ENCODE data around the gene ZNF385B.
"Not testable (repeated sequence)": the region's sequence is repeated elsewhere in the genome, so short reads cannot be mapped to it uniquely, and the experiment has no call there.

ZNF385B gene

DNA sequence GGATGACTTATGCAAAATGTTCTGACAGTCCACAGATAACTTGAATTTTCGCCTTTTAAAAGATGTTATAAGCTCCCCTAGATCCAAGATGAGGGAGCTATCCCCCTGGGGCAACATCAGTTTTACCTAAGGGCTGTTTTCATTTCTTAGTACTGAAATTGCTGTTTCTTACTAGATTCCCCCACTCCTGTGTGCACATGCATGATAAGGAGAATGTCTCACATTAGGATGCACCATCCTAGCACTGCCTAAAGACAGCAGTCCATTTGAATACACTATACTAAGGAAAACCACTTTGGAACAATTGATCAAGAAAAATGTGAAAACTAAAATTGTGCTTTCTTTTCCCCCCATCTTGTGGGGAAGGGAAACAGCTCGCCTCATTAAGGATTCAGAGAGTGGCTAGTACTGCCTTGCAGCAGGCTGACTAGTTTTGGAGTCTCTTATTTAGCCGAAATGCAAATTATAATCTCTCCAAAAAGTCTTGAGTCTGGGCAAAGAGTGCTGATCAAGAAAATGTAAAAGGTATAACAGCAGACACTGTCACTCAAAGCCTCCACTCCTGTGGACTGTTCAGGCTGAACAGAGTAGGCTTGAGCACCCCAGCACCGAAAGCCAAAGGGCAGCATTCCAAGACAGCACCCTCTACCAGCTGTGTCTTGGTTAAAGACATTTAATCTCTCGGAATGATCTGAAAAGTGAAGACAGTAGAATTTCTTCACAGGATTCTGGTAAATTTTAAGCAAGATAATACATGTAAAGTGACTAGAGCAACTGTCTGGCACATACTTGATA is 65.0 kb downstream of the ZNF385B start:
- DNase-seq = no peak

GRCh38 chr2:179793902-179794301 is 67.5 kb downstream of the ZNF385B start:
- DNase-seq = no peak

GRCh38 chr2:179793238-179793637 is 68.2 kb downstream of the ZNF385B start:
- DNase-seq = no peak

- no peak for DNase-seq
Measured at GRCh38 chr2:179790235-179791217, 70.9 kb downstream of the ZNF385B start.

- DNase-seq = no peak
Measured at GRCh38 chr2:179788104-179788503, 73.3 kb downstream of the ZNF385B start.

- no peak for DNase-seq
Measured at GRCh38 chr2:179787601-179788000, 73.8 kb downstream of the ZNF385B start.

GRCh38 chr2:179785902-179786301 is 75.5 kb downstream of the ZNF385B start:
- DNase-seq = no peak

GRCh38 chr2:179782346-179782745 is 79.1 kb downstream of the ZNF385B start:
- DNase-seq = not testable (repeated sequence)

GRCh38 chr2:179773986-179774385 is 87.4 kb downstream of the ZNF385B start:
- no peak for DNase-seq

DNA sequence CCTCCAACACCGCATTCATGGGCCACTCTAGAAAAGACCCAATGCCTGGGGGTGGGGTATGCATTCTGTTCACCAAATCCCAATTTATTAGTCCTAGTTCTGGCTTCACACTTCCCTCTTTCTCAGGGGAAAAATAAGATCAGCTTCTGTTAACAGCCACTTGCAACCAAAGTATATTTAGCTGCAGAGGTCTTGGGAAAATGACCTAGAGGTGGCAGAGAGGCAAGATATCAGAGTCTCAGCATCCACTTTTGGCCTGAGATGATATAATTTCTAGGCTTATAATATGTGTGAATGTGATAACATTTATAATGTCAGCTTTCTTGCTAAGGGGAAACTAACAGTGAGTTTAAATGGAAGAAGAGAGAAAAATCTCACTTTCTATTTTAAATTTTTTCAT is 89.1 kb downstream of the ZNF385B start:
- DNase-seq = no peak

DNA sequence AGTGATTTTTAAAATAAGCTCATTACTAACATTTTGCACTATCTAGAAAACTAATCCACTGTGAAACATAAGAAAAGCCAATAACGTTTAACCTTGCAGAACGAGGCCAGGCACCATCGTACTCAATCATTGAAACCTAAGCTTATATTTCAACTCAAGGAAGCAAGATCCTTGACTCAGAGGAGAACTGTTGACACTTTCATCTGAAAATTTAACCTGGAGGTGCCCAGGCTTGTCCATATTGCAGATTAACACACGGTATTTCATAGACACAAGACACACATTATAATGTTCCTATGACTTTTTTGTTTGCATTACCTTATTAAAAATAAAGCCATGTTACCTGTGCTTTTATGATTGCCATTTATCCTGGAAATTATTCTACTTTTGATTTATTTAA is 89.6 kb downstream of the ZNF385B start:
- DNase-seq = no peak

DNA sequence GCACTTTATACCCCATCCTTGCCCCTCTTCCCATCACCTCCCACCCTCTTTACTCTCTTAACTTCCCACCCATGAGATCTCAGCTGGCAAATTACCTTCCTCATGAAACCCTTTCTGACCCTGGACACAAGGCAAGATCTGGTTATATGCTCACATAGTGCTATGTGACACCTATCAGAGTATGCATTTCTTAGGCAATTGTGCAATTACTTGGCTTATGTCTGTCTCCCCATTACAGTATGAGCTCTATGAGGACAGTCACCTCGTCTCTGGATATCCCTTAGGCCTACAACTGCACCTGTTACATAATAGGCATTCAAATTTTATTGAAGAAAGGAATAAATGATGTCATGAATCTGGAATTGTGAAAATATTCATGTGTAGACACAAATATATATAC is 91.4 kb downstream of the ZNF385B start:
- no peak for DNase-seq

GRCh38 chr2:179769323-179769722 is 92.1 kb downstream of the ZNF385B start:
- DNase-seq = no peak

GRCh38 chr2:179768765-179769164 is 92.6 kb downstream of the ZNF385B start:
- no peak for DNase-seq

- DNase-seq = no peak
Measured at GRCh38 chr2:179765666-179766065, 95.7 kb downstream of the ZNF385B start.

DNA sequence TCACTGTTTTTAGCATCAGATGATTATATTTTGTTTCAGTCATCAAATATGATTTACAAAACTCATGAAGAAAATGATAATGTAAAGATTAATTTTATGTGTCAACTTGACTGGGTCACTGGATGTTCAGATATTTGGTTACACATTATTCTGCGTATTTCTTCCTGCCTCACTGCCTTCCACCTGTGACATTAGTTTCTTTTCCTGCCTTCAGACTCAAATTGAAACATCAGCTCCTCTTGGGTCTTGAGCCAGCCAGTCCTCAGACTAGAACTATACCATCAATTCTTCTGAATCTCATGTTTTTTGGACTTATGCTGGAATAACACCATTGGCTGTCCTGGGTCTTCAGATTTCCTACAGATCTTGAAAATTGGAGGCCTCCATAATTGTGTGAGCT is 96.7 kb downstream of the ZNF385B start:
- DNase-seq = no peak

DNA sequence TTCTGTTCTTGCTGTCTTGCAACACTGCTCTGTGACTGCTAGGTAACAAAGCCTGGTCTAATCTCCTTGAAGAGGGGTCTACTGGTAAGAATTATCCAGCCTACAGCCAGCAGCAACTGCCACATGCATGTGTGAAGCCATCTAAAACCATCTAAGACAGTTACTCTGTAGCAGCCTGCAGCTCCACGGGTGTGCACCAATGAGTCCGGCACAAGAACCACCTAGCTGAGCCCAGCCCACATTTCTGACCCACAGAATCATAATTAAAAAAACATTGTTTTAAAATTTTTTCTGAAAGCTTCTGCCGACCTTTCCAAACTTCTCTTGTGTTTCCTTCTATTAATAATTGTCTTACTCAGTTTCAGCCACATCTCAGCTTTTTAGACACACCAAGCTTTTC is 102.8 kb downstream of the ZNF385B start:
- no peak for DNase-seq

- DNase-seq = no peak
Measured at GRCh38 chr2:179751163-179751809, 110.1 kb downstream of the ZNF385B start.

GRCh38 chr2:179749210-179749609 is 112.2 kb downstream of the ZNF385B start:
- no peak for DNase-seq

DNA sequence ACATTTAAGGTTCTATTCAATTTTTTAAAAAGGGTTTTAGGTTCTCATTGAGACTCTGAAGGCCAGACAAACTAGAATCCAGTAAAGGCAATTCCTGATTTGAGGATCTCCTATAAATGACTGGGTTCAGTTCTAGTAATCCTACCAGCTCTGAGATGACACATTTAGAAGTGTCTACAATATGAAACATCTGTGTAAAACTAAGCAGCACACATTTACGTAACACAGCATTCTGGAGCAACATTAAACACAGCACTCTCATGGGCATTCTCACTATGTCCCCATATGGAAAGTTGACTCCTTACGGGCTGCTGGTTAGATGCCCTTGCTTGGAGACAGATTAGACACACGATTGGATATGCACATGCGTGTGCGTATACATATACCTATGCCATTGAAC is 114.4 kb downstream of the ZNF385B start:
- no peak for DNase-seq

DNA sequence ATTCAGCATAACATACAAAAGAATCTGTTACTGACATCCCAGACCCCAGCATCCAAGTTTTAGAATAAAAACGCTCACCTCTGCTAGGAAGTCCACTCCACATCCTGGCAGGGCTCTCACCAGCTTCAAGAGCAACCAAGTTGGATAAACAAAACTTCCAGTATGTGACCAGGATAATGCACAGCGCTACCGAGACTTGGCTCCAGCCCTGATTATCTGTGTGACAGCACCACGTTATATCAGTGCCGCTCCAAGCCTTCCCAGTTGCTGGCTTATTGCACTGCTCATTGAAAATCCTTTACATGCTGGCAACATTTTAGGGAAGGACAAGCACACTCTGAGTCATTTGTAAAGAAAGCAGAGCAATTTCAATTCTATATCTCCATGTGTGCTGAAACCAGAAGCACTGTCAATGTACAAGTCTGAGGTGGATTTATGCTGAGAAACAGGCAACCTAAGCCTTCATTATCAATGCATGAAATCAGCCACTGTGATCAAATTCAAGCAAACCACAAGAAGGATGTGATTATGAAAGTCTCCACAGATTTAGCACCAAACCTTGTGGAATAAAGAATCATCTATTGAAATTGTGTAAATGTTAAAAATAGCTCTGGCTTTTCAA is 115.7 kb downstream of the ZNF385B start:
- no peak for DNase-seq

- DNase-seq = no peak
Measured at GRCh38 chr2:179744401-179744800, 117.0 kb downstream of the ZNF385B start.

DNA sequence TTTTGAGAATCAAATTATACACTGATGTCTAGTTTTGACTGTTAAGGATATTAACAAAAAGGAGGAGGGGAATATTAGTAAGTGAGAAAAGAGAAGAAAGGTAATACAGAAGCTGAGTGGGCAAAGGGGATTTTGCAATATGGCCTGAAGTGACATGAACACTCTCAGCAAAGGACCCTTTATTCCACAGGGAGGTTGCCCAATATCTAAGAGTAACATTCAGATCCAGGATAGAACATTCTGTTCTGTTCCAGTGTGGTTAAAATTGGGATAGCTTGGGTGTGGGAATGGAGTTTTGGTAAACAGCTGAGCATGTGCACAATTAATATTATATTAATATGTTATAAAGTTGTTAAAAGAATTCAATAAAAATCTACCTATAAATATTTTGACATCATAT is 120.1 kb downstream of the ZNF385B start:
- no peak for DNase-seq

Data from left hindlimb (tissue), 1 donor.